Smooth muscle cell (in vitro differentiated cells): Measurements from ENCODE around the gene NSMCE4A. TPM values are rescaled to one million over a fixed set of nuclear protein-coding genes. Genes with fewer than 3 reads are reported as not detected.

Source experiments
- DNase-seq: peaks from one replicate; lab custom pipeline; 2025; ENCODE audit not compliant: unreplicated experiment; lab: John Stamatoyannopoulos, UW
- H2AFZ ChIP-seq: fragments of 200-600 bp; sonication (generic); 2 replicates; pipeline ENCODE4 v1.6.0; 2016; ENCODE audit warnings: antibody characterized with exemption, low read depth, mild to moderate bottlenecking
- H3F3A ChIP-seq: fragments of 200-600 bp; sonication (generic); 2 replicates; pipeline ENCODE4 v1.6.0; 2017; ENCODE audit warnings: antibody characterized with exemption, low read depth
- H3K27ac ChIP-seq: fragments of 200-600 bp; sonication (generic); 2 replicates; pipeline ENCODE4 v1.5.1; 2016; ENCODE audit warnings: low read depth, mild to moderate bottlenecking
- H3K27me3 ChIP-seq: fragments of 200-600 bp; sonication (generic); 2 replicates; pipeline ENCODE4 v1.6.1; 2016; ENCODE audit warnings: low read depth, mild to moderate bottlenecking
- H3K36me3 ChIP-seq: fragments of 200-600 bp; sonication (generic); 2 replicates; pipeline ENCODE4 v1.5.1; 2016; ENCODE audit warnings: low read depth
- H3K4me1 ChIP-seq: fragments of 200-600 bp; sonication (generic); 2 replicates; pipeline ENCODE4 v1.5.1; 2016; ENCODE audit warnings: low read depth
- H3K4me2 ChIP-seq: fragments of 200-600 bp; sonication (generic); 2 replicates; pipeline ENCODE4 v1.6.0; 2016; ENCODE audit warnings: mild to moderate bottlenecking
- H3K4me3 ChIP-seq: fragments of 200-600 bp; sonication (generic); 2 replicates; pipeline ENCODE4 v1.5.1; 2016; ENCODE audit warnings: mild to moderate bottlenecking
- H3K79me2 ChIP-seq: fragments of 200-600 bp; sonication (generic); 2 replicates; pipeline ENCODE4 v1.6.0; 2016; ENCODE audit warnings: low read depth, mild to moderate bottlenecking
- H3K9ac ChIP-seq: fragments of 200-600 bp; sonication (generic); 2 replicates; pipeline ENCODE4 v1.6.0; 2016; ENCODE audit warnings: low read depth
- H3K9me3 ChIP-seq: fragments of 200-600 bp; sonication (generic); replicated peaks from 2 replicates; pipeline ENCODE4 v1.5.1; 2016; ENCODE audit warnings: low read depth
- H4K20me1 ChIP-seq: fragments of 200-600 bp; sonication (generic); 2 replicates; pipeline ENCODE4 v1.6.0; 2016; ENCODE audit warnings: low read depth
- CTCF ChIP-seq: fragments of 200-600 bp; sonication (generic); IDR thresholded peaks from 2 replicates; pipeline ENCODE4 v1.5.1; 2017; ENCODE audit warnings: borderline replicate concordance, mild to moderate bottlenecking, antibody characterized with exemption; ENCODE audit not compliant: insufficient read depth, poor library complexity, severe bottlenecking
- WGBS: methylation state at CpG from one replicate; pipeline ENCODE4 v1.1.7; 2016; ENCODE audit warnings: low lambda C conversion rate; 5-methylcytosine and 5-hydroxymethylcytosine counted together
- polyA plus RNA-seq: library from polyadenylated mRNA; unstranded; fragments of >200 nt; fragmentation: Nextera tagmentation; extraction: Ambion mirVana; gene quantifications from 2 replicates; pipeline ENCODE4 v1.2.1, GENCODE V29; 2016
- total RNA-seq: library from RNA; depleted of rRNA; stranded (reverse); fragments of >200 nt; gene quantifications from 2 replicates; pipeline ENCODE4 v1.2.3, GENCODE V29; 2014

The NSMCE4A gene
- total and polyA plus RNA-seq, 2 experiments from 2014 or later = 24.7 to 35.3 TPM

DNA sequence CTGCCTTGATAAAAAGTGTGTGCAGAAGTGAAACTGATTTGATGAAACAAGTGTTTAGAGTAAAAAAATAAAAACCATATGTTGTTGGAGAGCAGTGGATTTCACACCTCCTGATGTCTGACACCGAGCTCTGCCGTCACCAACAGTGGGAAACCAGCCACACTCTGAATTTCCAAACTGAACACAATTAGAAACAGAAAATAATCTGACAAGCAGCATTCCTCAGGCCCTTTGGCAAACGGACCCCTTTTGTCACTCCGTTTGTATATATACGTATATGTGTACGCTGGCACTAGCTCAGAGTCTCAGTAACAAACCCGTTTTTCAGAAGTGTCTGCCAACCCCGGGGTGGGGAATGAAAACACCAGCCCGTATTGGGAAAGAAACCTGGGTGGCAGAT is 46.4 kb upstream of the NSMCE4A start:
- no peak overlapping the region for H2AFZ ChIP-seq
- no peaks in the 10 kb centered on the region for H3K27me3 ChIP-seq
- 70% methylated on average over 9 of the region's 9 CpGs for WGBS
- TF ChIP-seq CTCF = no peak
- no peaks in the 10 kb centered on the region for H3K36me3 ChIP-seq
- no peaks in the 10 kb centered on the region for H3K79me2 ChIP-seq
- no peaks in the 10 kb centered on the region for H3K9me3 ChIP-seq
- no peak for DNase-seq
- H3F3A ChIP-seq = no peaks in the 10 kb centered on the region
- no peak overlapping the region for H3K4me2 ChIP-seq
- H3K4me1 ChIP-seq = peaks cover 25% of the 10 kb centered on the region
- no peak overlapping the region for H3K27ac ChIP-seq
- no peaks in the 10 kb centered on the region for H4K20me1 ChIP-seq
- H3K4me3 ChIP-seq = no peak overlapping the region
- H3K9ac ChIP-seq = no peak overlapping the region

- H3K4me3 ChIP-seq = peak overlapping the region; percentile 26
- DNase-seq = no peak
- TF ChIP-seq CTCF = no peak
- no peaks in the 10 kb centered on the region for H3K27me3 ChIP-seq
- H3K36me3 ChIP-seq = no peaks in the 10 kb centered on the region
- H3F3A ChIP-seq = no peaks in the 10 kb centered on the region
- H2AFZ ChIP-seq = no peak overlapping the region
- no peak overlapping the region for H3K4me2 ChIP-seq
- no peaks in the 10 kb centered on the region for H3K9me3 ChIP-seq
- no peak overlapping the region for H3K9ac ChIP-seq
- H3K4me1 ChIP-seq = peaks cover 25% of the 10 kb centered on the region
- 97% methylated on average over 6 of the region's 6 CpGs for WGBS
- H3K79me2 ChIP-seq = no peaks in the 10 kb centered on the region
- H4K20me1 ChIP-seq = no peaks in the 10 kb centered on the region
- H3K27ac ChIP-seq = no peak overlapping the region
Measured at GRCh38 chr10:122020226-122020625, 45.2 kb upstream of the NSMCE4A start.

GRCh38 chr10:122019414-122019975 is 44.5 kb upstream of the NSMCE4A start:
- Histone ChIP-seq H4K20me1 (no peaks in the 10 kb centered on the region), H3K9ac (no peak overlapping the region), H3K27me3 (no peaks in the 10 kb centered on the region), H3F3A (no peaks in the 10 kb centered on the region), H3K27ac (no peak overlapping the region), H3K36me3 (no peaks in the 10 kb centered on the region), H3K4me3 (peak overlapping the region; percentile 26), H3K9me3 (no peaks in the 10 kb centered on the region), H3K79me2 (no peaks in the 10 kb centered on the region), H3K4me1 (peaks cover 25% of the 10 kb centered on the region), H2AFZ (peak overlapping the region; percentile 38), H3K4me2 (peak overlapping the region; percentile 21)
- WGBS = 62% methylated on average over 24 of the region's 24 CpGs
- no peak for DNase-seq
- TF ChIP-seq CTCF = no peak

DNA sequence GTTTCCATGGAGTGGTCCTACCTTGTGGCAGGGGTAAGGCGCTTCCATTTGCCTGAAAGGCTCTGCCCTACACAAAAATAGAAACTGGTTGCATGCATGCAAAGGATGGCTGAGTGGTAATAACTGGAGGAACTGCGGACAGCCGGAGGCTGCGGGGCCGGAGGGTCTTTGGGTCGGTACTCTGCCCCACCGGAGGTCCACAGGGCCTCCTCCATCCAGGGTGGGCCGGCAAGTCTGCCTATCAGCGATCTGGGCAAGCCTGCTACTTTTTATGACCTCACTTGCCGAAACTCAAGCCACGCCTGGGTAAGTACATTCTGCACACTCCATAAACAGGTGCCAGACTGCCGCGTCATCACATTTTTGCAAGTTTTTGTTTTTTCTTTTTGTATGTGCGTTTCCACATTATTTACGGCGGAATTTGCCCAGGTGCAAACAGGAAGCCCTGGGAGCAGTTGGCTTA is 44.0 kb upstream of the NSMCE4A start:
- TF ChIP-seq CTCF = no peak
- no peaks in the 10 kb centered on the region for H3K36me3 ChIP-seq
- H3K4me2 ChIP-seq = peak overlapping the region; percentile 21
- no peak for DNase-seq
- peaks cover 25% of the 10 kb centered on the region for H3K4me1 ChIP-seq
- peak overlapping the region; percentile 11 for H3K4me3 ChIP-seq
- no peaks in the 10 kb centered on the region for H3K79me2 ChIP-seq
- H3K9me3 ChIP-seq = no peaks in the 10 kb centered on the region
- 77% methylated on average over 16 of the region's 16 CpGs for WGBS
- no peaks in the 10 kb centered on the region for H3K27me3 ChIP-seq
- H4K20me1 ChIP-seq = no peaks in the 10 kb centered on the region
- no peak overlapping the region for H3K9ac ChIP-seq
- peak overlapping the region; percentile 38 for H2AFZ ChIP-seq
- H3K27ac ChIP-seq = no peak overlapping the region
- no peaks in the 10 kb centered on the region for H3F3A ChIP-seq
